Cardiac muscle cell (in vitro differentiated cells and primary cell): ENCODE measurements around the gene ELP2. TPM values are rescaled to one million over a fixed set of nuclear protein-coding genes. Genes with fewer than 3 reads are reported as not detected.

ENCODE experiments used
- DNase-seq, 2 donors: peaks; one replicate each; pipeline versions ENCODE4 v3.0.0 to v3.0.0-alpha.2; 2010 to 2017; ENCODE audit warnings: low read depth in 1 of 2, low spot score in 1 of 2
- H3K27ac ChIP-seq: fragments of 200-600 bp; sonication (generic); 2 replicates; pipeline ENCODE4 v1.5.1; 2016
- H3K27me3 ChIP-seq: fragments of 200-600 bp; sonication (generic); 2 replicates; pipeline ENCODE4 v1.6.0; 2016; ENCODE audit warnings: control low read depth
- H3K36me3 ChIP-seq: fragments of 200-600 bp; sonication (generic); 2 replicates; pipeline ENCODE4 v1.5.1; 2016; ENCODE audit warnings: control low read depth
- H3K4me1 ChIP-seq: fragments of 200-600 bp; sonication (generic); 2 replicates; pipeline ENCODE4 v1.8.1; 2017; ENCODE audit warnings: low read depth, mild to moderate bottlenecking, mixed run types
- H3K4me3 ChIP-seq: fragments of 200-600 bp; sonication (generic); 2 replicates; pipeline ENCODE4 v1.5.1; 2016; ENCODE audit warnings: mild to moderate bottlenecking
- H3K9me3 ChIP-seq: fragments of 200-600 bp; sonication (generic); 2 replicates; pipeline ENCODE4 v1.5.1; 2017; ENCODE audit warnings: low read depth, mild to moderate bottlenecking, control low read depth
- polyA plus RNA-seq: library from polyadenylated mRNA; unstranded; fragments of >200 nt; fragmentation: Nextera tagmentation; extraction: Ambion mirVana; gene quantifications from 2 replicates; pipeline ENCODE4 v1.2.1, GENCODE V29; 2016
- total RNA-seq: library from RNA; depleted of rRNA; stranded (reverse); fragments of >200 nt; gene quantifications from 2 replicates; pipeline ENCODE4 v1.2.3, GENCODE V29; 2016
- TF ChIP-seq, protein P1 (sequence below): IDR thresholded peaks from 2 replicates; pipeline ENCODE4 v1.5.1; 2012; ENCODE audit warnings: low read depth, mild to moderate bottlenecking, low read length

Gene ELP2
- total and polyA plus RNA-seq, 2 experiments from 2014 or later = 39.2 to 46.9 TPM

DNA sequence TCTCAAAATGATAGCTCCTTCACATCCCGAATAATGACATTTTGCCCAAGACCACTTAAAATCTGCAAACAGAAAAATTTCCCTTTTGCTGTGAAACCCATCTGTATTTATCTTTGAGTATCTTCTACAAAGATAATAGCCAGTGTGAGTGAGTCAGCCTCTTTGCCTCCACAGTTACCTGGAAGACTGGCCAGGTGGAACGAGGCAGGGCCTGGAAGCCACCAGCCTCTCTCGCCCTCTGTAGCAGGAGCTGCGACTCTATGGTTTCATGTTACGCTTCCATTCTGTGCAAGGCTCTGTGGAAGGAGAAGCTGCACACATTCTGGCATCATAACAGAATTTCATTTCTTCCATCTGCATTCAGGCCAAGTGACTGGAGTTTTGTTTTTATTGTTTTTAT, 9.5 kb downstream of the ELP2 start:
- no peak for DNase-seq
- no peaks in the 10 kb centered on the region for H3K9me3 ChIP-seq
- H3K36me3 ChIP-seq = peaks cover 53% of the 10 kb centered on the region
- H3K4me3 ChIP-seq = no peak overlapping the region
- no peaks in the 10 kb centered on the region for H3K27me3 ChIP-seq
- TF ChIP-seq, protein P1, sequence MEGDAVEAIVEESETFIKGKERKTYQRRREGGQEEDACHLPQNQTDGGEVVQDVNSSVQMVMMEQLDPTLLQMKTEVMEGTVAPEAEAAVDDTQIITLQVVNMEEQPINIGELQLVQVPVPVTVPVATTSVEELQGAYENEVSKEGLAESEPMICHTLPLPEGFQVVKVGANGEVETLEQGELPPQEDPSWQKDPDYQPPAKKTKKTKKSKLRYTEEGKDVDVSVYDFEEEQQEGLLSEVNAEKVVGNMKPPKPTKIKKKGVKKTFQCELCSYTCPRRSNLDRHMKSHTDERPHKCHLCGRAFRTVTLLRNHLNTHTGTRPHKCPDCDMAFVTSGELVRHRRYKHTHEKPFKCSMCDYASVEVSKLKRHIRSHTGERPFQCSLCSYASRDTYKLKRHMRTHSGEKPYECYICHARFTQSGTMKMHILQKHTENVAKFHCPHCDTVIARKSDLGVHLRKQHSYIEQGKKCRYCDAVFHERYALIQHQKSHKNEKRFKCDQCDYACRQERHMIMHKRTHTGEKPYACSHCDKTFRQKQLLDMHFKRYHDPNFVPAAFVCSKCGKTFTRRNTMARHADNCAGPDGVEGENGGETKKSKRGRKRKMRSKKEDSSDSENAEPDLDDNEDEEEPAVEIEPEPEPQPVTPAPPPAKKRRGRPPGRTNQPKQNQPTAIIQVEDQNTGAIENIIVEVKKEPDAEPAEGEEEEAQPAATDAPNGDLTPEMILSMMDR = no peak
- H3K27ac ChIP-seq = no peak overlapping the region
- no peaks in the 10 kb centered on the region for H3K4me1 ChIP-seq

DNA sequence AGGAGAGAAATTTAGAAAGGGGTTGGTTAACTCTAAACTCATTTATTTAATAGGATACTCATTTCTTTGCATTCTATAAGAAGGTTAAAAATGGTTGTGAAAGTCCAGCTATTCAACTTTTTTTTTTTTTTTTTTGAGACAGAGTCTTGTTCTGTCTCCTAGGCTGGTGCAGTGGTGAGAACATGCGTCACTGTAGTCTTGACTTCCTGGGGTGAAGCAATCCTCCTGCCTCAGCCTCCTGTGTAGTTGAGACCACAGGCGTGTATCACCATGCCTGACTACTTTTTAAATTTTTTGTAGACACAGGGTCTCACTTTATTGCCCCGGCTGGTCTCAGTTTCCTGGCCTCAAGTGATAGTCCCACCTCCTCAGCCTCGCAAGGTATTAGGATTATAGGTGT, 11.9 kb downstream of the ELP2 start:
- no peak for DNase-seq
- Histone ChIP-seq H3K9me3 (no peaks in the 10 kb centered on the region), H3K27me3 (no peaks in the 10 kb centered on the region), H3K4me3 (no peak overlapping the region), H3K27ac (no peak overlapping the region), H3K36me3 (peaks cover 64% of the 10 kb centered on the region), H3K4me1 (no peaks in the 10 kb centered on the region)
- TF ChIP-seq, protein P1 = no peak

DNA sequence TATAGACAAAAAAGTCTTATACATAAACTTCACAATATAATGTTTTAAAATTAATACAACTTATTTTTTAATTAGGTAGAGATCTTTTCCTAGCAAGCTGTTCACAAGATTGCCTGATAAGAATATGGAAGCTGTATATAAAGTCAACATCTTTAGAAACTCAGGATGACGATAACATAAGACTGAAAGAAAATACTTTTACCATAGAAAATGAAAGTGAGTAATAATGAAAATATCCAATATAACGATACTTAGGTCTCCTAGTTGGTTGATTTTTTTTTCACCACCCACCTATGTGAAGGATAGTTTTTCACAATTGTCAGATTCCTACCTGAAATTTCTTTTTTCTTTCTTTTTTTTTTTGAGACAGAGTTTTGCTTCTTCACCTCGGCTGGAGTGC, 13.1 kb downstream of the ELP2 start:
- Histone ChIP-seq H3K36me3 (peaks cover 63% of the 10 kb centered on the region), H3K4me3 (no peak overlapping the region), H3K27me3 (no peaks in the 10 kb centered on the region), H3K9me3 (no peaks in the 10 kb centered on the region), H3K4me1 (no peaks in the 10 kb centered on the region), H3K27ac (no peak overlapping the region)
- no peak for DNase-seq
- TF ChIP-seq, protein P1 = no peak

DNA sequence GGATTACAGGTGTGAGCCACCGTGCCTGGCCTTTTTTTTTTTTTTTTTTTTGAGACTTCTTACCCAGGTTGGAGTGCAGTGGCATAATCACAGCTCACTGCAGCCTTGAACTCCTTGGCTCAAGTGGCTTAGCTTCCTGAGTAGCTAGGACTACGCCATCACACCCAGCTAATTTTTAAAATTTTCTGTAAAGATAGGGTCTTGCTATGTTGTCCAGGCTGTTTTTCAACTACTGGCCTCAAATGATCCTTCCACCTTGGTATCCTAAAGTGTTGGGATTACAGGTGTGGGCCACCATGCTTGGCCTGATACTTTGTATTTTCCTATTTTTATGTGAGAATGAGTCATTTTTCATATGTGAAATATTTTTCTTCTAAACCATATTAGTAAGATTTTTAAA, 13.7 kb downstream of the ELP2 start:
- H3K36me3 ChIP-seq = peaks cover 56% of the 10 kb centered on the region
- H3K4me3 ChIP-seq = no peak overlapping the region
- H3K27ac ChIP-seq = no peak overlapping the region
- TF ChIP-seq, protein P1 = no peak
- no peaks in the 10 kb centered on the region for H3K4me1 ChIP-seq
- no peak for DNase-seq
- no peaks in the 10 kb centered on the region for H3K27me3 ChIP-seq
- no peaks in the 10 kb centered on the region for H3K9me3 ChIP-seq

DNA sequence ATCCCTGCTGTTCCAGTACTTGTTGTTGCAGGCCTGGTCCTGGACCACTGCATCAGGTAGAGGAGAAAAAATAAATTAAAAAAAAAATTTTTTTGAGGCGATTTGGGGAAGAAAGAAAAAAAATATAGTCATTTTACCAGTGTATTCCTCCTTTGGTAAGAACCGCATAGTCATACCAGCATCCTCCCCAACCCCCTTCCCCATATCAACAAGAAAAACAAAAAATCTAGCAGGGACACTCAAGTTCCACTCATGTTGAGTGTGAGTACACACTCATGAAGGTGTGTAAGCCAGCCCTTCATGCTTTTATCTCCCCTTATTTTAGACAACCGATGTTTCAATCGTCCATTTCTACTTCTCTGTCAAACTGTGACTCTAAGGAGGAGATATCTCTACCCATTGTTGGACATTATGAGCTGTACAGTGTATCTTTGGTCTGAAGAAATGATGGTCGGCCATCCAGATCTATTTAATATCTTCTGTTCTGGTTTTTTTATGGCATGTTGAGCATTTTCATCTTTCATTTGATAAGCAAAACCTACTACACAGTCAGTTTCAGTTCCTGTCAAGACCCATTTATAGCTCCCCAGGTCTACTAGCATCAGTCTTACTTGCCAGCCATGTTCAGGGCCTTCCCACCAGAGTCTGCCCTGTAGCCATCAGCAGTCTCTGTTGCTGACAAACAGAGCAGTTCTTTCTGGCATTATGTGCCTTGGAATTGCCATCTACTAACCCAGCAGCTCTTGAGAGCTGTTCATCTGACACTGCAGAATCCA, 20.0 kb downstream of the ELP2 start:
- DNase-seq = no peak
- H3K36me3 ChIP-seq = peaks cover 31% of the 10 kb centered on the region
- TF ChIP-seq, protein P1 = no peak
- no peaks in the 10 kb centered on the region for H3K4me1 ChIP-seq
- no peaks in the 10 kb centered on the region for H3K9me3 ChIP-seq
- no peak overlapping the region for H3K27ac ChIP-seq
- H3K27me3 ChIP-seq = no peaks in the 10 kb centered on the region
- H3K4me3 ChIP-seq = no peak overlapping the region
